GM18517 (cell line): Measurements from ENCODE around the gene SH2D1B.

Experiments used
- ATAC-seq: cut with Tn5 transposase; IDR thresholded peaks from one replicate; pipeline ENCODE4 v1.9.1; 2021; ENCODE audit warnings: mild to moderate bottlenecking, moderate library complexity; ENCODE audit not compliant: unreplicated experiment

Gene SH2D1B

GRCh38 chr1:162400790-162401355, 11.1 kb downstream of the SH2D1B start:
- ATAC-seq, result no peak

- no peak for ATAC-seq
These were observed 12.8 kb downstream of the SH2D1B start for GRCh38 chr1:162398999-162399580.

DNA sequence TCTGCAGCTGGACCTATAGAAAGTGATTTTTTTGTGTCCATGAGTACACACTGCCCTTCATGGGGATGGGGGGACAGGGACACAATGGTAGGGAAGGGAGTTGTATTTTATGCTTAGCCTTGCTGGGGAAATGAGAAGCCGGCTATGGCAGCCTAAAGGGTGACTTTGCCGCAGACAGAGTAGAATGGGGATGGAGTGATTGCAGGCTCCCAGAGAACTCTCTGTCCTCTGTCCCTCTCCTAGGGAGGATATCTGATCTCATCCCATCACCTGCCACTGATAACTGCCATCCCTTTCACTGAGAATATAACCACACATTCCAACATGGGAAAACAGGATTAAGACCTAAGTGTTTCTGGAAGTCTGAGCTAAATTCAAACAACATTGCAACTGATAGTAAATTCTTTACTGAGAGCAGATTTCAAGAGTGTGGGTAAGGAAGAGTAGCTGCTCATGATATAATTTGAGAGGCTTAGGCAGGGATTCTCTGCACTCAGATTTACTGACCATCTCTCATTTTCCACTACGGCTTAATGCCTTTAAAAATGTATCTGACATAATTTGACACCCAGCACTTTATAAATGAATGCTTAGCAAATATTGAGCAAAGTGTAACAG, 13.9 kb downstream of the SH2D1B start:
- no peak for ATAC-seq

- ATAC-seq, result no peak
These were observed 14.9 kb downstream of the SH2D1B start for GRCh38 chr1:162397039-162397448.

DNA sequence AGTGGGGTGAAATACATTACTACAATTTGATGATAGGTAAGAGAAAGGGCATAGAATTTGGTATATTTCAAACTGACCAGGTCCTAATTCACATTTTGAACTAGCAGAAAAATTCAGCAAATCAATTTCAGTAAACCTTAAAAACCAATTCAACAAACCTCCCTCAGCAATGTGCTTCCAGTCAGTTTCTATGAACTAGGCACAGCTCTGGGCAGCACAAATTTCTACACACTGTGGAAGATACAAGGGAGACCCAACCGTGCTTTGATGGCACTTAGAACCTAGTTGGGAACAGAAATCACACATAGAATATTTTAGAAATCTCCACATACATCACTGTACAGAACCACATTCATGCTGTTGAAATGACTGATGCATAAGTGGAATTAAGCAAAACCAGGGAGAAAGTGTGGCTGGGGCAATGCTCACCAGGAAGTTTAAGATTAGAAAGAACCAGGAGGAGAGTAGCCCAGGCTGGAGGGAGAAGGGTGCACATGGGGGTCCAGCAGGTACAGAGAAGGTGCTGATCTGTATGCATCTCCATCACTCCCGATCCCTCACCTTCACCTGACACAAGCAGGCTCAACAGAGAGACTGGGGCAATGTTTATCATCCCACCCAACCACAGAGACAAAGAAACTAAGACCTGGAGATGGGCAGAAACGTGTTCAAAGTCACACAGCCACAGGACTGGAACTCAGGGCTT, 15.6 kb downstream of the SH2D1B start:
- no peak for ATAC-seq

- ATAC-seq, result no peak
These were observed 20.0 kb downstream of the SH2D1B start for GRCh38 chr1:162391790-162392563.

DNA sequence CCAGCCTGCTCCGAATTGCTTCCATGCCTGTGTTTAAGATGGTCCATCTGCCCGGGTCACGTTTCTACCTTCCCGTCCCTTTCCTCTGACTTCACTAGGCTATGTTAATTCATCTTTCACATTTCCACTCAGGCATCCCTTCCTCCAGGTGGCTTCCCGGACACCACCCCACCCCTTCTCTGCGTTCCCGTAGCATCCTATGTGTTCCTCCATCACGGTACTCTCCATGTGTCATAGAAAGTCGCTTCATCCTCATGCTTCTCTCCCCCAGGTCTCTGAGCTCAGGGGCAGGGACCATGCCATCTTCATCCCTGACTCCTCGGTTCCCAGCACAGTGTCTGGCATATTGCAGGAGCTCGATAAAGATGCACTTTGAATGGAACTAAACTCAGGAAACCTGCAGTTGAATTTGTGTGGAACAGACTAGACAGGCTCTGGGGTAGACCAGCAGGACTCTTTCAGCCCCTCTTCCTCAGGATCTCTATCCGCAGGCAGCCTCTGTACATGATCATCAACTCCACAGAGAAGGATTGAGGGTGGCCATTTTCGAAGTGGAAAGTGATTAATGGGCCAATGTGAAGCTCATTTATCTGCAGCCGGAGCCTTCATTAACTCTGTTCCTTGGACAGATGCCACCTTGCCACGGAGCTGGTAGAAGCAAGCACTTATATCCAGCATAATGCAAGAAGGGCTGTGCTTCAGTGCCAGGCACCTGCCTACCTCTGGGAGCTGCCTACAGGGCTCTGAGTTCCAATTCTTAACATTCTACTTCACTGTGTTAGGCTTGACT, 21.3 kb downstream of the SH2D1B start:
- no peak for ATAC-seq

- no peak for ATAC-seq
These were observed 22.0 kb downstream of the SH2D1B start for GRCh38 chr1:162389971-162390370.

DNA sequence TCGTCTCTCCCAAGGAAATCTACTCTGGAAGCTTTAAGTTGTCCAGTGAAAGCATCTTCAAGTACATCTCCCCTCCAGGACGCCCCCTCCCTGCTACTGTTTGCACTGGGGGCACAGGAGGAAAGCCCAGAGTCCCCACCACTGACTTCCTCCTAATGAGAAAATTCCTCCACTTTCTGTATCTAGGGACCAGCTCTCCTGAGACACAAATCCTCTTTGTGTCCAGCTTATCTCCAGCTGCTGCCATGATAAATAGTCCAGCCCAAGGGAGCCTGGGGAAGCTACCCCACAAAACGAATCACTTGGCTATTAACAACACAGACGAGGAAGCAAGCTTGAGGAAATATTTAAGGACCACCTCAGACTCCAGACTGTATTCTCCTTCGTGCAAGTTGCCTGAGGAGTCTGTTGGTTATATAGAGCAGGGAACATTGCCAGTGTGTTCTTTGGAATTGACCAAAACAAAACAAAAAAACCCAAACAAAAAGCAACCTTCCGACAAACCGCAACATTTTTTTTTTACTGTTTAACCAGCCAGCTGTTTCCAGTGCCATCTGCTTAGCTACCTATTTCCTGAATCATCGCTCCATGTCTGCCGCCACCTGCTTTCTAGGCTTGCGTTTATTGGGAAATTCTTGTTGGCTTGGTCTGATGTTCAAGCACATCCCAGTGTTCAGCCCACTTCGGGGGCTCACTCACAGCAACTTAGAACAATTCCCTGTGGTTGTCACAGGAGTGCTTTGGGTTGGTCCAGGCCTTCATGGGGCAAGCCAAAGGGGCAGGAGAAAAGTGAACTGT, 22.7 kb downstream of the SH2D1B start:
- ATAC-seq, result no peak

DNA sequence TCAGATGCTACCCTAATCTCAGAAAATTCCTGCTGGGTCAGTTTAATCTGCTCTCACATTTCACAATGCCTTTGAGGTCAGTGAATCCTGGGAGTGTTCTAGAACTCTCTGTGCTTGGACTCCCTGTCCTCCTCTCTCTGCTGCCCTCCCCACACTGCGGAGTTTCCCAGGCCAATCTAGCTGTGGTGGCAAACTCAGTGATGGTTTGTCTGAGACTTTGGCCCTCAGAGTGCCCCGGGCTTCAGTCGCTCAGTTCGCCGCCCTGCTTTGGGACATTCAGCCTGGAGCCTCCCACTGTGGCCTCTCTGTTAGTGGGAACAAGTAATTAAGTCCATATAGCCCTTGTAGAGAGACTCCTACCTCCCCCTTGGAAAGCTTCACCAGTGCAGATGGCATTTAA, 23.3 kb downstream of the SH2D1B start:
- no peak for ATAC-seq

DNA sequence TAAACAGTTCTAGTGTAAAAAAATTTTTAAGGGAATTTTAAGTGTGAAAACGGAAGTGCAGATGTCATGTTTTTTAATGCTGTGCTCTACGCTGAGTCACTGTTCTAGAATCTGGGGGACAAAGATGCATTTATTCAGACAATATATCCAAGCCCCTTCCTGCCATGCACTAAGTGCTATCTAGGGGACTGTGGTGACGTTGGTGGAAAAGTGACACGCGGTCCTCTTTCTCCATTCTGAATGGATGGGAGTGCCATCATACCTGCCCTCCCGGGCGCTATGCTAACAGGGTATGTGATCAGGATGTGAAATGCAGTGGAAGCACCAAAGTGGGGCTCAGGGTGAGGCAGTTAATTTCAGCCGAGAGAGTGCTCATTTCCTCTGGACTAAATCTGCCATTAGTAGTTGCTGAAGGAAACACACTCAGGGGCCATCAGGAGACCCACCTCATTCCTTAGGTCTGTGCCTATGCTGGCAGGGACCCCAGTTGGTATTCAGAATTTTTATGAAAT, 23.8 kb downstream of the SH2D1B start:
- no peak for ATAC-seq

DNA sequence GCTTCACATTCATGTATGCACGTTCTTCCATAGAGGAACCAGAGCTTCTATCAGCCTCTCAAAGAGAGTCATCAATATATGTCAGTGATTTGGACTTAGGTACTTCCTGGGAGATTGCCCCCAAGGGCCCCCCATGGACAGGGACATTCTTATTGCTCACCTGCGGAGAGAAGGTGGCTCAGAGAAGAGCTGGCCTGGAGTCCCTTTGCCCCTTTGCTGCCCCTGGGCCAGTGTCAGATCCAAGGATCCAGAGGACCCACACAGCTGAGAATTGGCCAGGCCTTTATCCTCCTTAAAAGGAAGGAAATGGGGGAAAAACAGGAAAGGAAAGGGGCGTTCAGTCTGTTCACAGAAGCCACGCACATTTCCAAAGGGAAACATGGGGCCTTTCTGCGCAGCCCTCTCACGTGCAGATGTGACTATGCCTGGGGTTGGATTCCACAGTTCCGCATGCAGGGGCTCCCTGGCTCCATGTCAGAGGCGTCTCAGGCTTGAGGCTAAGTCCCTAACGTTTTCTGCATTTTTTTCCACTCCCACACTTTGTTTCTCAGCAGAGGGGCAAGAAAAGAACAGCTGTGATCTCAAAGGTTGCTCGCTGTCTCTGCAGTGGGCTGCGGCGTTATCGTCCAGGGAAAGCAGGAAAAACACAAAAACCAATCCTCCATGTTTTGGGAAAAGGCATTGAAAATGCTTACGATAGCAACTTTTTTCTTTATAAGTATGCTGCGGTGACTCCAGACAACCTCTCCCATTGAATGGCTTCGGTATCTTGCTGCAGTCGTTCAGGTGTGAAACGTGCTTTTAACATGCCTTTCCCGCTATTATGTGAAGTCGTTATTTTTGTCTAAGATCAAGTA, 24.5 kb downstream of the SH2D1B start:
- ATAC-seq, result no peak

DNA sequence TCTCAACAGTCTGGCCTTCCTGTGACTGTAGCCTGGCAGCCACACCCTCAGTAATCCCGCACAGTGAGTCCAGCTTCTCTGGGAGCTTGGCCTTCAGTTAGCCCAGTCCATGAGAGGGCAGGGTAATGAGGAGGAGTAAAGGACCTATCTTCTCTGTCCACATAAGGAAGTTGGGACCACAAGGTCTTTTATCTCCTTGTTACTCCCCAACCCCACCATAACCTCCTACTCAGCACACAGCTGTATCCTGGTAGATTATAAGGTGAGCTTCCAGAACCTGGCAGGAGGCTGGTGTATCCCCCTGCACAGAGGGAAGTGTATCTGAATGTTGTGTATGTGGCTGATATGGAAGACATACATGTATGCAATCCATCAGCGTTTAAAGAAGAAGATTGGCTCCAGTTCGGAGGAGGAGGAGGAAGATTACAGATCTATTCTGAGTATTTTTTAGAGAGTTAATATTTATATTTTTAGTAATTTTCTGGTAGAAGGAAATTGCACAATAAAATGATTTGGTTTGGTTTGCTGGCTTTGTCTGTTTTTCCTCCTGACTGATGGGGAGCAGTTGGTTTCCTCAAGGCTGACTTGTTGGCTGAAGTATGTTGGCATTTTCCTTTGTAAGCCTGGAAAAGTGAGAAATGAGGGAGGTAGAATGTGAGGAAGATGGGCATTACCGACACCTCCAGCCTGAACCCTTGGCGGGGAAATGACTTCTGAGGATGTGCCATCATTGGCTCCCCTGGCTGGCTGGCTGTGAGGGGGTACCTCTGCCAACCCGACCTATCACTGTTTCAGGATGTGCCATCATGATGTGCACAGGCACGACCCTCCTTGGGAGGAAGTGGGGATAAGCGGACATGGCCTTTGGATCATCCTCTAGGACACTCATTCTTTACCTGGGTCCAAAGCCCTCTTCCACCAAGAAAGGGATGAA, 25.4 kb downstream of the SH2D1B start:
- ATAC-seq, result no peak

DNA sequence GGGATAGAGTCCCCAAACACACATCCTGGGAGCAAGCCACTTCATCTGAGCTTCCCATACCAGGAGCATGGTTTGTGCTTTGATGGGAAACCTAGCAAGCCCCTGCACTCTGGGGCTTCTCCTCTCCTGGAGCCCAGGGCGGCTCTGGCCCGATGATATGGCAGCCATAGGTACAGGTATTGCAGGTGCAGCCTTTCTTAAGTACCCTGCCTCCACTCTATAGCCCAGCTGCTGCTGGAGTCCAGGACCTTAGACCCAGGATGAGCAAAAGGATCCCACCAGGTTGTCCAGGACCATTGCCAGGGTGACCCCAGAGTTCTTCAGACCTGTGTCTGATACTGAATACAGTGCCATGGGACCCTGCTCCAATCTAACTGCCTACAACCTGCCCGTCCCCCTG, 26.2 kb downstream of the SH2D1B start:
- no peak for ATAC-seq

- no peak for ATAC-seq
These were observed 26.7 kb downstream of the SH2D1B start for GRCh38 chr1:162385280-162385623.

GRCh38 chr1:162384601-162385279, 27.2 kb downstream of the SH2D1B start:
- no peak for ATAC-seq

DNA sequence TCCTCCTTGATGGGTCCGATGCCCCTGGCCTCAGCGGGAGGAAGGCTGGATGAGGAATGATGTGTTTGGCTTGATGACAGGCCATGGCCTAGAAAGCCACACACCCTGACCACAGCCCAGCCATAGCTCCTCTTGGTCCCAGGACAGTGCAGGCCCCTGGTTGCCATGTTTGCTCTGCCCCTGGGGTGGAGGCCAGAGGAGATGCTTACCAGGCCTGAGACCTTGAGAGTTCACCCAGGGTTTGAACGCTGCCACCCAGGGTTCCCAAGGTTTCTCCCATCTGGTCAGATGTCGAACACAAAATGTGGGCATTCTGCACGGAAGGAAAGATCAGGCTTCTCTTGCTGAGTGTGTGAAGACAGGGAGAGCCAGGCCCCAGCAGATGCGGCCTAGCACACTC, 27.8 kb downstream of the SH2D1B start:
- no peak for ATAC-seq
